Endometrial microvascular endothelial cells (primary cell): ENCODE data around the gene TRERF1. TPM values are rescaled to one million over a fixed set of nuclear protein-coding genes. Genes with fewer than 3 reads are reported as not detected.

Experiments
- in situ Hi-C: cut with HindIII; loops from 2 replicates; pipeline ENCODE4 v1.10.0; 2017; ENCODE audit warnings: low sequenced_read_pairs, low pct_unique_long_range_greater_than_20kb; ENCODE audit errors: inconsistent ontology term
- total RNA-seq: library from RNA; depleted of rRNA; stranded (reverse); fragments of >200 nt; gene quantifications from one replicate; pipeline ENCODE4 v1.2.3, GENCODE V29; 2015; ENCODE audit errors: inconsistent ontology term

Gene TRERF1
- total RNA-seq, 1 donor from 2014 or later = 0.09 TPM

GRCh38 chr6:42324656-42325324 is 126.9 kb downstream of the TRERF1 start:
- in situ Hi-C loops = loop anchor here (25.0 kb wide), 1 partner anchor 238 kb away; the partner anchor contains the start of gene UBR2

- in situ Hi-C loops = loop anchor here (25.0 kb wide), 1 partner anchor 240 kb away; the partner anchor contains the start of gene UBR2
Measured at GRCh38 chr6:42322676-42323075, 129.1 kb downstream of the TRERF1 start.

- in situ Hi-C loops = loop anchor here (25.0 kb wide), 1 partner anchor 240 kb away; the partner anchor contains the start of gene UBR2
Measured at GRCh38 chr6:42321976-42322375, 129.8 kb downstream of the TRERF1 start.

- in situ Hi-C loops = loop anchor here (25.0 kb wide), 1 partner anchor 242 kb away; the partner anchor contains the start of gene UBR2
Measured at GRCh38 chr6:42320762-42321161, 131.0 kb downstream of the TRERF1 start.

GRCh38 chr6:42318480-42318879 is 133.2 kb downstream of the TRERF1 start:
- in situ Hi-C loops = loop anchor here (25.0 kb wide), 1 partner anchor 244 kb away; the partner anchor contains the start of gene UBR2

- in situ Hi-C loops = loop anchor here (25.0 kb wide), 1 partner anchor 245 kb away; the partner anchor contains the start of gene UBR2
Measured at GRCh38 chr6:42316981-42317380, 134.7 kb downstream of the TRERF1 start.

- in situ Hi-C loops = loop anchor here (25.0 kb wide), 1 partner anchor 246 kb away; the partner anchor contains the start of gene UBR2
Measured at GRCh38 chr6:42315991-42316970, 135.4 kb downstream of the TRERF1 start.

- in situ Hi-C loops = loop anchor here (25.0 kb wide), 1 partner anchor 247 kb away; the partner anchor contains the start of gene UBR2
Measured at GRCh38 chr6:42315259-42315990, 136.3 kb downstream of the TRERF1 start.

- in situ Hi-C loops = loop anchor here (25.0 kb wide), 1 partner anchor 248 kb away; the partner anchor contains the start of gene UBR2
Measured at GRCh38 chr6:42314571-42315258, 137.0 kb downstream of the TRERF1 start.

- in situ Hi-C loops = loop anchor here (25.0 kb wide), 1 partner anchor 248 kb away; the partner anchor contains the start of gene UBR2
Measured at GRCh38 chr6:42313941-42314570, 137.7 kb downstream of the TRERF1 start.

GRCh38 chr6:42313038-42313437 is 138.7 kb downstream of the TRERF1 start:
- in situ Hi-C loops = loop anchor here (25.0 kb wide), 1 partner anchor 249 kb away; the partner anchor contains the start of gene UBR2

- in situ Hi-C loops = loop anchor here (25.0 kb wide), 1 partner anchor 255 kb away; the partner anchor contains the start of gene UBR2
Measured at GRCh38 chr6:42307141-42307470, 144.6 kb downstream of the TRERF1 start.

GRCh38 chr6:42306439-42307140 is 145.1 kb downstream of the TRERF1 start:
- in situ Hi-C loops = loop anchor here (25.0 kb wide), 1 partner anchor 256 kb away; the partner anchor contains the start of gene UBR2

GRCh38 chr6:42304053-42304712 is 147.5 kb downstream of the TRERF1 start:
- in situ Hi-C loops = loop anchor here (25.0 kb wide), 1 partner anchor 258 kb away; the partner anchor contains the start of gene UBR2

- in situ Hi-C loops = loop anchor here (25.0 kb wide), 1 partner anchor 260 kb away; the partner anchor contains the start of gene UBR2
Measured at GRCh38 chr6:42302411-42302810, 149.3 kb downstream of the TRERF1 start.

GRCh38 chr6:42301986-42302385 is 149.7 kb downstream of the TRERF1 start:
- in situ Hi-C loops = loop anchor here (25.0 kb wide), 1 partner anchor 260 kb away; the partner anchor contains the start of gene UBR2
